IPS-18a (cell line): ENCODE measurements around the gene AGPAT3.

Source experiments
- H3K27ac ChIP-seq: one replicate; pipeline ENCODE4 v1.5.1; 2013; ENCODE audit warnings: low read length
- H3K27me3 ChIP-seq: one replicate; pipeline ENCODE4 v1.6.1; 2013; ENCODE audit warnings: mild to moderate bottlenecking, low read length; ENCODE audit not compliant: control insufficient read depth, insufficient read depth
- H3K36me3 ChIP-seq: one replicate; pipeline ENCODE4 v1.6.1; 2013; ENCODE audit warnings: low read depth, low read length; ENCODE audit not compliant: control insufficient read depth
- H3K4me1 ChIP-seq: one replicate; pipeline ENCODE4 v1.6.1; 2013; ENCODE audit warnings: low read depth, low read length; ENCODE audit not compliant: control insufficient read depth
- H3K4me3 ChIP-seq: one replicate; pipeline ENCODE4 v1.5.1; 2013; ENCODE audit warnings: low read length
- H3K9ac ChIP-seq: one replicate; pipeline ENCODE4 v1.6.1; 2013; ENCODE audit warnings: mild to moderate bottlenecking, low read length, moderate library complexity
- H3K9me3 ChIP-seq: one replicate; pipeline ENCODE4 v1.6.1; 2013; ENCODE audit warnings: low read depth, low read length; ENCODE audit not compliant: control insufficient read depth

AGPAT3 gene

GRCh38 chr21:43983860-43984420 lies 118.9 kb downstream of the AGPAT3 start:
- peaks cover 6% of the 10 kb centered on the region for H3K27me3 ChIP-seq
- no peaks in the 10 kb centered on the region for H3K36me3 ChIP-seq
- no peak overlapping the region for H3K4me3 ChIP-seq
- H3K9me3 ChIP-seq = no peaks in the 10 kb centered on the region
- peaks cover 8% of the 10 kb centered on the region for H3K4me1 ChIP-seq
- H3K27ac ChIP-seq = no peak overlapping the region
- no peak overlapping the region for H3K9ac ChIP-seq

GRCh38 chr21:43984905-43985689 lies 120.1 kb downstream of the AGPAT3 start:
- H3K4me3 ChIP-seq = peak overlapping the region; percentile 52

GRCh38 chr21:43985690-43986251 lies 120.7 kb downstream of the AGPAT3 start:
- Histone ChIP-seq H3K27ac (no peak overlapping the region), H3K9me3 (no peaks in the 10 kb centered on the region), H3K36me3 (no peaks in the 10 kb centered on the region), H3K4me3 (peak overlapping the region; percentile 52), H3K4me1 (peaks cover 8% of the 10 kb centered on the region), H3K27me3 (peaks cover 6% of the 10 kb centered on the region), H3K9ac (no peak overlapping the region)

More at GRCh38 chr21:43984905-43985689, 120.1 kb downstream of the AGPAT3 start:
- Histone ChIP-seq H3K27ac (no peak overlapping the region), H3K9me3 (no peaks in the 10 kb centered on the region), H3K36me3 (no peaks in the 10 kb centered on the region), H3K9ac (no peak overlapping the region), H3K4me1 (peaks cover 8% of the 10 kb centered on the region), H3K27me3 (peaks cover 6% of the 10 kb centered on the region)

GRCh38 chr21:43986544-43987451 lies 121.8 kb downstream of the AGPAT3 start:
- peaks cover 6% of the 10 kb centered on the region for H3K27me3 ChIP-seq
- H3K36me3 ChIP-seq = no peaks in the 10 kb centered on the region
- H3K9ac ChIP-seq = no peak overlapping the region
- peaks cover 8% of the 10 kb centered on the region for H3K4me1 ChIP-seq
- peak overlapping the region; percentile 52 for H3K4me3 ChIP-seq
- no peaks in the 10 kb centered on the region for H3K9me3 ChIP-seq
- no peak overlapping the region for H3K27ac ChIP-seq

GRCh38 chr21:43987509-43987908 lies 122.5 kb downstream of the AGPAT3 start:
- peaks cover 8% of the 10 kb centered on the region for H3K4me1 ChIP-seq
- H3K27me3 ChIP-seq = peaks cover 6% of the 10 kb centered on the region
- no peak overlapping the region for H3K4me3 ChIP-seq
- no peaks in the 10 kb centered on the region for H3K36me3 ChIP-seq
- H3K27ac ChIP-seq = no peak overlapping the region
- no peak overlapping the region for H3K9ac ChIP-seq
- H3K9me3 ChIP-seq = no peaks in the 10 kb centered on the region

- Histone ChIP-seq H3K9me3 (no peaks in the 10 kb centered on the region), H3K36me3 (no peaks in the 10 kb centered on the region), H3K27ac (no peak overlapping the region), H3K27me3 (peaks cover 6% of the 10 kb centered on the region), H3K9ac (no peak overlapping the region), H3K4me1 (peaks cover 8% of the 10 kb centered on the region), H3K4me3 (no peak overlapping the region)
Measured at GRCh38 chr21:43988016-43988415, 123.0 kb downstream of the AGPAT3 start.

GRCh38 chr21:43988506-43989230 lies 123.6 kb downstream of the AGPAT3 start:
- Histone ChIP-seq H3K4me1 (peaks cover 8% of the 10 kb centered on the region), H3K36me3 (no peaks in the 10 kb centered on the region), H3K9ac (no peak overlapping the region), H3K27me3 (peaks cover 6% of the 10 kb centered on the region), H3K9me3 (no peaks in the 10 kb centered on the region), H3K4me3 (no peak overlapping the region), H3K27ac (no peak overlapping the region)

GRCh38 chr21:43989401-43989800 lies 124.4 kb downstream of the AGPAT3 start:
- no peak overlapping the region for H3K4me3 ChIP-seq
- no peak overlapping the region for H3K27ac ChIP-seq
- H3K9me3 ChIP-seq = no peaks in the 10 kb centered on the region
- peaks cover 8% of the 10 kb centered on the region for H3K4me1 ChIP-seq
- no peak overlapping the region for H3K9ac ChIP-seq
- H3K36me3 ChIP-seq = no peaks in the 10 kb centered on the region
- peaks cover 6% of the 10 kb centered on the region for H3K27me3 ChIP-seq

GRCh38 chr21:43991447-43991991 lies 126.5 kb downstream of the AGPAT3 start:
- Histone ChIP-seq H3K27me3 (peaks cover 3% of the 10 kb centered on the region), H3K4me3 (no peak overlapping the region), H3K9me3 (no peaks in the 10 kb centered on the region), H3K27ac (no peak overlapping the region), H3K36me3 (no peaks in the 10 kb centered on the region), H3K9ac (no peak overlapping the region), H3K4me1 (no peaks in the 10 kb centered on the region)

- Histone ChIP-seq H3K9ac (no peak overlapping the region), H3K4me1 (no peaks in the 10 kb centered on the region)
Measured at GRCh38 chr21:43992121-43992520, 127.1 kb downstream of the AGPAT3 start.

More at GRCh38 chr21:43992121-43992520, 127.1 kb downstream of the AGPAT3 start:
- Histone ChIP-seq H3K36me3 (no peaks in the 10 kb centered on the region), H3K27ac (no peak overlapping the region), H3K9me3 (no peaks in the 10 kb centered on the region), H3K4me3 (no peak overlapping the region), H3K27me3 (no peaks in the 10 kb centered on the region)
